Measurements from ENCODE around the gene PDLIM7.

DNA sequence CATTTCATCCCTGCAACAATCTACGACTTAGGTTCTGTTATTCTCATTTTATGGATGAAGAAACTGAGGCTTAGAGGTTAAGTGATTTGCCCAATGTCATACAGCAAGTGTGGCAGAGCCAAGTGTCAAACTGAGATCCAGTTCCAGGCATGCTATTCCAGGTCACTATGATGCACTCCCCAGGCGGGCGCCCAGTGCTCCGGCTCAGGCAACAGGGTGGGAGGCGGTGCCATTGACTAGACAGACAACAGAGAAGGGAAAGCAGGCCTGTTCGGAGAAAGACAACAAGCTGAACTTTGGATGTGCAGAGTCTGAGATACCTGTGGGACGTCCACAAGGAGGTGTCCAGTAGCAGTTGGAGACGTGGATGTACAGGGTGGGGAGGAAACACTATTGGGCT is 30.2 kb upstream of the PDLIM7 start:
- TF ChIP-seq, protein P1, sequence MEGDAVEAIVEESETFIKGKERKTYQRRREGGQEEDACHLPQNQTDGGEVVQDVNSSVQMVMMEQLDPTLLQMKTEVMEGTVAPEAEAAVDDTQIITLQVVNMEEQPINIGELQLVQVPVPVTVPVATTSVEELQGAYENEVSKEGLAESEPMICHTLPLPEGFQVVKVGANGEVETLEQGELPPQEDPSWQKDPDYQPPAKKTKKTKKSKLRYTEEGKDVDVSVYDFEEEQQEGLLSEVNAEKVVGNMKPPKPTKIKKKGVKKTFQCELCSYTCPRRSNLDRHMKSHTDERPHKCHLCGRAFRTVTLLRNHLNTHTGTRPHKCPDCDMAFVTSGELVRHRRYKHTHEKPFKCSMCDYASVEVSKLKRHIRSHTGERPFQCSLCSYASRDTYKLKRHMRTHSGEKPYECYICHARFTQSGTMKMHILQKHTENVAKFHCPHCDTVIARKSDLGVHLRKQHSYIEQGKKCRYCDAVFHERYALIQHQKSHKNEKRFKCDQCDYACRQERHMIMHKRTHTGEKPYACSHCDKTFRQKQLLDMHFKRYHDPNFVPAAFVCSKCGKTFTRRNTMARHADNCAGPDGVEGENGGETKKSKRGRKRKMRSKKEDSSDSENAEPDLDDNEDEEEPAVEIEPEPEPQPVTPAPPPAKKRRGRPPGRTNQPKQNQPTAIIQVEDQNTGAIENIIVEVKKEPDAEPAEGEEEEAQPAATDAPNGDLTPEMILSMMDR (IDR thresholded peaks at IDR 0.05), result no peak
- no peak for TF ChIP-seq POLR2AphosphoS5 (IDR thresholded peaks at IDR 0.05)
